GM15510 (cell line): Measurements from ENCODE around the gene NELL1.

Experiments used
- POLR2A ChIP-seq: IDR thresholded peaks from 3 replicates; pipeline ENCODE4 v1.6.1; 2011; ENCODE audit warnings: borderline replicate concordance; ENCODE audit not compliant: insufficient read length; ENCODE audit errors: extremely low read depth

The NELL1 gene

GRCh38 chr11:20775331-20775730 is 105.9 kb downstream of the NELL1 start:
- TF ChIP-seq POLR2A = no peak

GRCh38 chr11:20782775-20783174 is 113.4 kb downstream of the NELL1 start:
- TF ChIP-seq POLR2A = no peak

- TF ChIP-seq POLR2A = no peak
Observed at GRCh38 chr11:20783220-20783619, 113.8 kb downstream of the NELL1 start.

GRCh38 chr11:20790622-20791021 is 121.2 kb downstream of the NELL1 start:
- no peak for TF ChIP-seq POLR2A

- TF ChIP-seq POLR2A = no peak
Observed at GRCh38 chr11:20795005-20795404, 125.6 kb downstream of the NELL1 start.

- no peak for TF ChIP-seq POLR2A
Observed at GRCh38 chr11:20808328-20808727, 138.9 kb downstream of the NELL1 start.

- no peak for TF ChIP-seq POLR2A
Observed at GRCh38 chr11:20821046-20821445, 151.7 kb downstream of the NELL1 start.

GRCh38 chr11:20821470-20821869 is 152.1 kb downstream of the NELL1 start:
- TF ChIP-seq POLR2A = no peak

- no peak for TF ChIP-seq POLR2A
Observed at GRCh38 chr11:20824773-20825172, 155.4 kb downstream of the NELL1 start.

GRCh38 chr11:20835561-20835960 is 166.2 kb downstream of the NELL1 start:
- TF ChIP-seq POLR2A = no peak

GRCh38 chr11:20839231-20839630 is 169.8 kb downstream of the NELL1 start:
- TF ChIP-seq POLR2A = no peak

GRCh38 chr11:20840341-20840740 is 171.0 kb downstream of the NELL1 start:
- no peak for TF ChIP-seq POLR2A

GRCh38 chr11:20844216-20844615 is 174.8 kb downstream of the NELL1 start:
- TF ChIP-seq POLR2A = no peak

GRCh38 chr11:20844630-20845029 is 175.2 kb downstream of the NELL1 start:
- no peak for TF ChIP-seq POLR2A

GRCh38 chr11:20854215-20854955 is 185.0 kb downstream of the NELL1 start:
- no peak for TF ChIP-seq POLR2A

- no peak for TF ChIP-seq POLR2A
Observed at GRCh38 chr11:20861322-20861721, 191.9 kb downstream of the NELL1 start.
